ENCODE measurements around the gene OTULINL.

OTULINL gene

GRCh38 chr5:14569948-14570691 lies 11.5 kb upstream of the OTULINL start:
- no peak for DNase-seq
- no peaks in the 10 kb centered on the region for H3K4me1 Mint-ChIP-seq (ENCODE audit: low read depth)
- no peaks in the 10 kb centered on the region for H3K27me3 Mint-ChIP-seq
- H3K36me3 Mint-ChIP-seq (ENCODE audit: low read depth) = no peaks in the 10 kb centered on the region
- no peak overlapping the region for H3K27ac Mint-ChIP-seq
- no peak overlapping the region for H3K4me3 Mint-ChIP-seq
- peaks cover 4% of the 10 kb centered on the region for H3K9me3 Mint-ChIP-seq

DNA sequence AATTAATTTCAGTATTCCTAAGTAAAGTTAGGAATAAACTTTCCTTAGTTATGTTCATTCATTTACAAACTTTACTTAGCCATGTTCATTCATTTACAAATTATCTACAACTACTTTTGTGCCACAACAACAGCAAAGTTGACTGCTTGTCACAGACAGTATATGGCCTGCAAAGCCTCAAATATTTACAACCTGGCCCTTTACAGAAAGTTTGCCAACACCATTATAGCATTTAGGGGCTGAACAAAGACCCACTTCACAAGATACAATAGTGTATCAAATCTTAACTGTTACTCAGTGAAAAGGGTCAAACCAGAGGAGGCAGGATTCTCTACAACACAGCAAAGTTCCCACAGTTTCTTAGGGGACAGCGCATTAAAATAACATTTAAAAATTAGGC lies 9.7 kb upstream of the OTULINL start:
- H3K4me1 Mint-ChIP-seq (ENCODE audit: low read depth) = no peaks in the 10 kb centered on the region
- no peak overlapping the region for H3K27ac Mint-ChIP-seq
- peaks cover 4% of the 10 kb centered on the region for H3K9me3 Mint-ChIP-seq
- H3K4me3 Mint-ChIP-seq = no peak overlapping the region
- H3K36me3 Mint-ChIP-seq (ENCODE audit: low read depth) = no peaks in the 10 kb centered on the region
- H3K27me3 Mint-ChIP-seq = no peaks in the 10 kb centered on the region
- DNase-seq = no peak

DNA sequence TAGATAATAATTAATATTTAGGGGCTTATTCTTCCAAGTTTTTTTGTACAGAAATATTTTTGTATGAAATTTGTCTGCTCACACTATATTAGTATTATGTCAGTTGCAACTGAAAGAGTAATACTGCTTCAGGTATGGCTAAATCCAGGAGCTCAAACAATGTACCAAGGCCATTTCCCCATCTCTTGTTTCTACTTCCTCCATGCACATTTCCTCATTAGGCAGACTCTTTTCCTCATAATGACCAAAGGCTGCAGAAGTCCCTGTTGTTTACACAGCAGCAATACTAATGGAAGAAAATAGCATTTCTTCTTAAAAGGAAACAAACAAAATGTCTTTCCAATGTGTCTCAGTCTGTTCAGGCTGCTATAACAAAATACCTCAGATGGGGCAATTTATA lies 9.2 kb upstream of the OTULINL start:
- Mint-ChIP-seq H3K27ac (no peak overlapping the region), H3K27me3 (no peaks in the 10 kb centered on the region), H3K4me1 (ENCODE audit: low read depth) (no peaks in the 10 kb centered on the region), H3K9me3 (no peaks in the 10 kb centered on the region), H3K36me3 (ENCODE audit: low read depth) (no peaks in the 10 kb centered on the region), H3K4me3 (no peak overlapping the region)
- DNase-seq = no peak

DNA sequence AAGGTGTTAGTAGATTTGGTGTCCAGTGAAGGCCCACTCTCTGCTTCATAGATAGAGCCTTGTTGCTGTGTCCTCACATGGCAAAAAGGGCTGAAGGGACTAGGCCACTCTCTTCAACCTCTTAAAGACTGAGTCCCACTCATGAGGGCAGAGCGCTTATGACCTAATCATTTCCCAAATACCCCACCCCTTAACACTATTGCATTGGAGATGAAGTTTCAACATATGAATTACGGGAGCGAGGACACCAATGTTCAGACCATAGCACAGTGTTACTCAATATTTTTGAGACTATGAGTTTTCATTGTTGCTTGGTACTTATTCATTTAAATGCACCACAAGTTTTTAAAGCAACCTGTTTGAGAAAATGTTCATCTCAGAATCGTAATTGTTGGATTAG lies 8.8 kb upstream of the OTULINL start:
- Mint-ChIP-seq H3K27me3 (no peaks in the 10 kb centered on the region), H3K9me3 (no peaks in the 10 kb centered on the region), H3K4me3 (no peak overlapping the region), H3K27ac (no peak overlapping the region), H3K36me3 (ENCODE audit: low read depth) (no peaks in the 10 kb centered on the region), H3K4me1 (ENCODE audit: low read depth) (no peaks in the 10 kb centered on the region)
- no peak for DNase-seq

- no peak overlapping the region for H3K4me3 Mint-ChIP-seq
- no peaks in the 10 kb centered on the region for H3K4me1 Mint-ChIP-seq (ENCODE audit: low read depth)
- H3K27ac Mint-ChIP-seq = no peak overlapping the region
- H3K36me3 Mint-ChIP-seq (ENCODE audit: low read depth) = no peaks in the 10 kb centered on the region
- H3K9me3 Mint-ChIP-seq = no peaks in the 10 kb centered on the region
- DNase-seq = no peak
- H3K27me3 Mint-ChIP-seq = peaks cover 3% of the 10 kb centered on the region
Observed at GRCh38 chr5:14574096-14574495, 7.5 kb upstream of the OTULINL start.

- DNase-seq = no peak
Observed at GRCh38 chr5:14574891-14575508, 6.6 kb upstream of the OTULINL start.

DNA sequence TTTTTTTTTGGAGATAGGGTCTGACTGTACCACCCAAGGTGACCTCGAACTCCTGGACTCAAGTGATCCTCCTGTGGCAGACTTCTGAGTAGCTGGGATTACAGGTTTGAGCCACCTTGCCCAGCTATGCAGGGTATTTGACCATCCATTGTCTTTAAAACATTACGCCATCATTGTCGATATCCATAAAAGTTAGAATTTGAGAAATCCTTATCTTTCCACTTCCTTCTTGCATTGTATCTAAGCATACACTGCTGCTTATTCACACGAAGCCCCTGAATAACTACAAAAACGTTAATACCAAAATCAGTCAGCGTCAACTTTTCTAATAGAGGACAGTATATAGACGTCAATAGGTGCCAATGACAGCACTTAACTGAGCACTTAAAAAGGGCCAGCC lies 5.4 kb upstream of the OTULINL start:
- H3K36me3 Mint-ChIP-seq (ENCODE audit: low read depth) = no peaks in the 10 kb centered on the region
- no peak overlapping the region for H3K4me3 Mint-ChIP-seq
- no peak for DNase-seq
- peaks cover 7% of the 10 kb centered on the region for H3K27me3 Mint-ChIP-seq
- no peaks in the 10 kb centered on the region for H3K9me3 Mint-ChIP-seq
- H3K27ac Mint-ChIP-seq = no peak overlapping the region
- H3K4me1 Mint-ChIP-seq (ENCODE audit: low read depth) = peaks cover 4% of the 10 kb centered on the region

More at GRCh38 chr5:14574891-14575508, 6.6 kb upstream of the OTULINL start:
- Mint-ChIP-seq H3K36me3 (ENCODE audit: low read depth) (no peaks in the 10 kb centered on the region), H3K4me3 (no peak overlapping the region), H3K27me3 (peaks cover 3% of the 10 kb centered on the region), H3K9me3 (no peaks in the 10 kb centered on the region), H3K27ac (no peak overlapping the region), H3K4me1 (ENCODE audit: low read depth) (no peaks in the 10 kb centered on the region)

DNA sequence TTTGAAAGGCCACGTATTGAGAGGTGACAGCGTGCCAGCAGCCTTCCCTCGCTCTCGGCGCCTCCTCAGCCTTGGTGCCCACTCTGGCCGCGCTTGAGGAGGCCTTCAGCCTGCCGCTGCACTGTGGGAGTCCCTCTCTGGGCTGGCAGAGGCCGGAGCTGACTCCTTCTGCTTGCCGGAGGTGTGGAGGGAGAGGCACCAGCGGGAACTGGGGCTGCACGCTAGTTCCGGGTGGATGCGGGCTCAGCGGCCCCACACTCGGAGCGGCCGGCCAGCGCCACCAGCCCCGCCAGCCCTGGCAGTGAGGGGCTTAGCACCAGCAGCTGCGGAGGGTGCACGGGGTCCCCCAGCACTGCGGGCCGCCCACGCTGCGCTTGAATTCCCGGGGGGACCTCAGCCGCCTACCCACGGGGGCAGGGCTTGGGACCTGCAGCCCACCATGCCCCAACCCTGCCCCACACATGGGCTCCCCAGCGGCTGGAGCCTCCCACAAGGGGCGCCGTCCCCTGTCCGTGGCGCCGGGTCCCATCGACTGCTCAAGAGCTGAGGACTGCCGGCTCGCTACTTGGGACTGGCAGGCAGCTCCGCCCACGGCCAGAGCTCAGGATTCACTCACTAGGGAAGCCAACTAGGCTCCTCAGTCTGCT lies 4.4 kb upstream of the OTULINL start:
- H3K4me3 Mint-ChIP-seq = no peak overlapping the region
- DNase-seq = no peak
- H3K27ac Mint-ChIP-seq = no peak overlapping the region
- no peaks in the 10 kb centered on the region for H3K36me3 Mint-ChIP-seq (ENCODE audit: low read depth)
- H3K4me1 Mint-ChIP-seq (ENCODE audit: low read depth) = peaks cover 4% of the 10 kb centered on the region
- H3K27me3 Mint-ChIP-seq = peaks cover 7% of the 10 kb centered on the region
- no peaks in the 10 kb centered on the region for H3K9me3 Mint-ChIP-seq

- peaks cover 7% of the 10 kb centered on the region for H3K27me3 Mint-ChIP-seq
- peaks cover 8% of the 10 kb centered on the region for H3K4me1 Mint-ChIP-seq (ENCODE audit: low read depth)
- no peak overlapping the region for H3K27ac Mint-ChIP-seq
- H3K9me3 Mint-ChIP-seq = no peaks in the 10 kb centered on the region
- no peak overlapping the region for H3K4me3 Mint-ChIP-seq
- no peaks in the 10 kb centered on the region for H3K36me3 Mint-ChIP-seq (ENCODE audit: low read depth)
- DNase-seq = no peak
Observed at GRCh38 chr5:14577971-14578370, 3.6 kb upstream of the OTULINL start.

GRCh38 chr5:14579246-14579645 lies 2.3 kb upstream of the OTULINL start:
- no peak for DNase-seq
- H3K9me3 Mint-ChIP-seq = no peaks in the 10 kb centered on the region
- no peak overlapping the region for H3K4me3 Mint-ChIP-seq
- H3K36me3 Mint-ChIP-seq (ENCODE audit: low read depth) = no peaks in the 10 kb centered on the region
- peaks cover 7% of the 10 kb centered on the region for H3K27me3 Mint-ChIP-seq
- peaks cover 20% of the 10 kb centered on the region for H3K4me1 Mint-ChIP-seq (ENCODE audit: low read depth)
- no peak overlapping the region for H3K27ac Mint-ChIP-seq

DNA sequence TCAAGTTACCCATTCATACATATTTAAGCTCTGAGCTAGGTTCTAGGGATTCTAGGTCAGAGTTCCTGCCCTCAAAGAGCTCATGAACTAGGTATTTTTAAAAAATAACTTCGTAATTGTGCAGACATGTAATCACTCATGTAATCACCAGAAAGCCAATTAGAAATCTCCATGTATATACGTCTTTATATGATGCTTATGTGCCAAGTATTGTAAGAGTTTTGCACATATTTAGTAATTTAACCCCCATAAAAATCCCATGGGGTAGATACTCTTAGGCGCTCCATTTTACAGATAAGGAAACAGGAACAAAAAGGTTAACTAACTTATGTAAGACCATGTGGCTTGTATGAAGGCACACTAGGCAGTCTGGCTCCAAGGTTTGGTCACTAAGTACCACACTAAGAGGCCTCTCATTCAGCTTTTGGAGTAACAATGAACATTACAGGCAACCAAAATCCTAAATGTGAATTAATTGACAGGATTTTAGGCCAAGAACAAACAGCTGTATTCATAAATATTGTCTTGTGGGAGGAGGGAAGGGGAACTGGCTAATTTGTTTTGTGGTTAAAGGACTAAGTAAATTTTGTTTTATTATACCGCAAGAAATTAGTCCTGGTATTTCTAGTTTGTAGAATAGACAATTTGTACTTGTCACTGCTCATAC lies 1.7 kb upstream of the OTULINL start:
- no peak overlapping the region for H3K4me3 Mint-ChIP-seq
- no peaks in the 10 kb centered on the region for H3K9me3 Mint-ChIP-seq
- no peaks in the 10 kb centered on the region for H3K36me3 Mint-ChIP-seq (ENCODE audit: low read depth)
- H3K27ac Mint-ChIP-seq = no peak overlapping the region
- DNase-seq = no peak
- H3K27me3 Mint-ChIP-seq = peaks cover 7% of the 10 kb centered on the region
- peaks cover 25% of the 10 kb centered on the region for H3K4me1 Mint-ChIP-seq (ENCODE audit: low read depth)

GRCh38 chr5:14580398-14581034 lies 1.1 kb upstream of the OTULINL start:
- H3K4me3 Mint-ChIP-seq = peak overlapping the region; percentile 75
- no peaks in the 10 kb centered on the region for H3K9me3 Mint-ChIP-seq
- peaks cover 7% of the 10 kb centered on the region for H3K27me3 Mint-ChIP-seq
- DNase-seq = no peak
- no peaks in the 10 kb centered on the region for H3K36me3 Mint-ChIP-seq (ENCODE audit: low read depth)
- peaks cover 28% of the 10 kb centered on the region for H3K4me1 Mint-ChIP-seq (ENCODE audit: low read depth)
- H3K27ac Mint-ChIP-seq = no peak overlapping the region

GRCh38 chr5:14581891-14582796 lies 552 bp downstream of the OTULINL start:
- Mint-ChIP-seq H3K9me3 (no peaks in the 10 kb centered on the region), H3K27ac (peak overlapping the region; percentile 67), H3K4me3 (peak overlapping the region; percentile 81), H3K4me1 (ENCODE audit: low read depth) (peaks cover 37% of the 10 kb centered on the region), H3K36me3 (ENCODE audit: low read depth) (no peaks in the 10 kb centered on the region), H3K27me3 (peaks cover 7% of the 10 kb centered on the region)
- peak; percentile 88 for DNase-seq

DNA sequence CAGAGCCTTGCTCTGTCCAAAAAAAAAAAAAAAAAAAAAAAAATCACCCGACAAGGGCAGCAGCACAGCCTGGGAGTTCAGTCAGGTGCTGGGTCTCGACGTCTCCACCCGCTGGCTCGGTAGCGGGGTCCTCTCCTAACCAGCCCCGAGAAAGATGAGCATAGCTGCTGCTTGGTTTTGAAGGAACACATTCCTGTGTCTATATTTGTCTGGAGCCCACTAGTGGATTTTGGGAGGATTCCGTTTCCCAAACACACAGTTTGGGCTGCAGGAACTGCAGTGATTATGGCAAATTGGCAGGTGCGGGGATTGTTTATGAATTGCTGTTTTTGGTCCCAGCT lies 1.2 kb downstream of the OTULINL start:
- Mint-ChIP-seq H3K9me3 (no peaks in the 10 kb centered on the region), H3K27ac (peak overlapping the region; percentile 67), H3K4me1 (ENCODE audit: low read depth) (peaks cover 42% of the 10 kb centered on the region), H3K27me3 (peaks cover 7% of the 10 kb centered on the region), H3K36me3 (ENCODE audit: low read depth) (no peaks in the 10 kb centered on the region), H3K4me3 (peak overlapping the region; percentile 81)
- DNase-seq = no peak
